Fibroblast of lung (primary cell): ENCODE data around the gene MYADML2. TPM values are rescaled to one million over a fixed set of nuclear protein-coding genes. Genes with fewer than 3 reads are reported as not detected.

Experiments used
- DNase-seq, 2 donors: peaks; one replicate each; pipeline versions ENCODE4 v3.0.0 to v3.0.0-alpha.2; 2010; ENCODE audit warnings: low read depth in 2 of 2
- H2AFZ ChIP-seq: 2 replicates; pipeline ENCODE4 v1.5.1; 2012; ENCODE audit warnings: low read length, control low read depth, inconsistent platforms
- H3K27ac ChIP-seq: 2 replicates; pipeline ENCODE4 v1.5.1; 2011; ENCODE audit warnings: low read length, control low read depth; ENCODE audit not compliant: insufficient read depth
- H3K27me3 ChIP-seq: 2 replicates; pipeline ENCODE4 v1.5.1; 2011; ENCODE audit warnings: mild to moderate bottlenecking, low read length; ENCODE audit not compliant: control insufficient read depth, insufficient read depth
- H3K36me3 ChIP-seq: 2 replicates; pipeline ENCODE4 v1.5.1; 2011; ENCODE audit warnings: low read length; ENCODE audit not compliant: control insufficient read depth, insufficient read depth
- H3K4me1 ChIP-seq: 2 replicates; pipeline ENCODE4 v1.5.1; 2011; ENCODE audit warnings: low read length; ENCODE audit not compliant: control insufficient read depth, insufficient read depth; ENCODE audit errors: extremely low read depth
- H3K4me2 ChIP-seq: 2 replicates; pipeline ENCODE4 v1.5.1; 2011; ENCODE audit warnings: low read length, control low read depth; ENCODE audit not compliant: insufficient read depth; ENCODE audit errors: extremely low read depth
- H3K4me3 ChIP-seq, 4 experiments: fragments of 200-600 bp in 1 of 4; sonication (generic) in 1 of 4; replicated peaks in 1 of 4; 2 replicates each; pipeline ENCODE4 v1.5.1; 2011 to 2016; ENCODE audit warnings: low read length in 4 of 4, low read depth in 3 of 4, mild to moderate bottlenecking in 3 of 4, control low read depth in 2 of 4, inconsistent platforms in 1 of 4, mixed read lengths in 1 of 4; ENCODE audit not compliant: insufficient read depth in 1 of 4; ENCODE audit errors: control extremely low read depth in 1 of 4
- H3K79me2 ChIP-seq: 2 replicates; pipeline ENCODE4 v1.5.1; 2012; ENCODE audit warnings: mild to moderate bottlenecking, low read length, inconsistent platforms; ENCODE audit not compliant: control insufficient read depth, insufficient read depth
- H3K9ac ChIP-seq: 2 replicates; pipeline ENCODE4 v1.5.1; 2011; ENCODE audit warnings: mild to moderate bottlenecking, low read length, control low read depth; ENCODE audit not compliant: insufficient read depth
- H3K9me3 ChIP-seq: 2 replicates; pipeline ENCODE4 v1.5.1; 2012; ENCODE audit warnings: low read depth, low read length; ENCODE audit not compliant: control insufficient read depth, insufficient read depth
- H4K20me1 ChIP-seq: 2 replicates; pipeline ENCODE4 v1.5.1; 2011; ENCODE audit warnings: low read length; ENCODE audit not compliant: control insufficient read depth, insufficient read depth; ENCODE audit errors: extremely low read depth
- CTCF ChIP-seq, 2 donors: IDR thresholded peaks in 1 of 2; conservative IDR thresholded peaks in 1 of 2; 1 replicate in 1 of 2; 2 replicates in 1 of 2; pipeline ENCODE4 v1.5.1; 2011 to 2012; ENCODE audit warnings: low read length in 2 of 2, control low read depth in 1 of 2, inconsistent platforms in 1 of 2, low read depth in 1 of 2, mild to moderate bottlenecking in 1 of 2
- EZH2 ChIP-seq: IDR thresholded peaks from 2 replicates; pipeline ENCODE4 v1.5.1; 2012; ENCODE audit warnings: low read length, control low read depth, mild to moderate bottlenecking; ENCODE audit errors: missing control alignments
- polyA plus RNA-seq, 2 donors: library from polyadenylated mRNA; depleted of rRNA in 1 of 2; stranded (reverse) in 1 of 2; unstranded in 1 of 2; fragments of >200 nt; gene quantifications; 2 replicates each; pipeline ENCODE4 v1.2.1, GENCODE V29; 2011 to 2012; ENCODE audit warnings: missing spikeins in 1 of 2
- total RNA-seq: library from RNA; depleted of rRNA; stranded (reverse); fragments of >200 nt; gene quantifications from 2 replicates; pipeline ENCODE4 v1.2.1, GENCODE V29; 2014

MYADML2 gene
- total and polyA plus RNA-seq, 2 donors (not counting 1 experiment from before 2014, with no cell fraction given): not detected

GRCh38 chr17:81898885-81899284 lies 48.1 kb downstream of the MYADML2 start:
- DNase-seq: no peak
- H2AFZ ChIP-seq: no peak overlapping the region
- no peak overlapping the region for H3K4me3 ChIP-seq
- H3K27ac ChIP-seq: no peak overlapping the region
- H4K20me1 ChIP-seq: no peaks in the 10 kb centered on the region
- no peaks in the 10 kb centered on the region for H3K27me3 ChIP-seq
- TF ChIP-seq CTCF (conservative IDR thresholded peaks at IDR 0.05 in 1 of 2, IDR thresholded peaks at IDR 0.05 in 1 of 2; ENCODE audit: low read depth in 1 of 2, low read length in 2 of 2) (no peak), EZH2 (no peak)
- peaks cover 22% of the 10 kb centered on the region for H3K36me3 ChIP-seq
- peaks cover 4% of the 10 kb centered on the region for H3K79me2 ChIP-seq
- H3K4me2 ChIP-seq: no peak overlapping the region
- H3K9me3 ChIP-seq: no peaks in the 10 kb centered on the region
- H3K4me1 ChIP-seq: no peaks in the 10 kb centered on the region
- H3K9ac ChIP-seq: no peak overlapping the region

GRCh38 chr17:81898029-81898866 lies 48.8 kb downstream of the MYADML2 start:
- no peaks in the 10 kb centered on the region for H3K4me1 ChIP-seq
- H3K4me2 ChIP-seq: no peak overlapping the region
- DNase-seq: peak; percentile 56 to 94
- no peaks in the 10 kb centered on the region for H4K20me1 ChIP-seq
- H3K36me3 ChIP-seq: peaks cover 23% of the 10 kb centered on the region
- TF ChIP-seq CTCF (conservative IDR thresholded peaks at IDR 0.05 in 1 of 2, IDR thresholded peaks at IDR 0.05 in 1 of 2; ENCODE audit: low read depth in 1 of 2, low read length in 2 of 2) (no peak), EZH2 (no peak)
- no peaks in the 10 kb centered on the region for H3K9me3 ChIP-seq
- no peak overlapping the region for H3K27ac ChIP-seq
- H3K27me3 ChIP-seq: no peaks in the 10 kb centered on the region
- peaks cover 8% of the 10 kb centered on the region for H3K79me2 ChIP-seq
- no peak overlapping the region for H3K9ac ChIP-seq
- H2AFZ ChIP-seq: no peak overlapping the region
- no peak overlapping the region for H3K4me3 ChIP-seq

GRCh38 chr17:81895400-81895799 lies 51.6 kb downstream of the MYADML2 start:
- Histone ChIP-seq H3K27ac (no peak overlapping the region), H3K36me3 (peaks cover 23% of the 10 kb centered on the region), H3K79me2 (peaks cover 26% of the 10 kb centered on the region), H4K20me1 (no peaks in the 10 kb centered on the region), H3K9ac (no peak overlapping the region), H3K4me1 (peaks cover under 1% of the 10 kb centered on the region), H2AFZ (no peak overlapping the region), H3K4me2 (no peak overlapping the region), H3K27me3 (no peaks in the 10 kb centered on the region), H3K4me3 (no peak overlapping the region), H3K9me3 (no peaks in the 10 kb centered on the region)
- no peak for DNase-seq
- TF ChIP-seq CTCF (conservative IDR thresholded peaks at IDR 0.05 in 1 of 2, IDR thresholded peaks at IDR 0.05 in 1 of 2; ENCODE audit: low read depth in 1 of 2, low read length in 2 of 2) (no peak), EZH2 (no peak)
